ENCODE data around the gene RCOR3. TPM values are rescaled to one million over a fixed set of nuclear protein-coding genes. Genes with fewer than 3 reads are reported as not detected.
"Not testable (repeated sequence)": the region's sequence is repeated elsewhere in the genome, so short reads cannot be mapped to it uniquely, and the experiment has no call there.

The RCOR3 gene
- total RNA-seq, 2 experiments from 2014 or later = 29.3 to 36.5 TPM

- POLR2A ChIA-PET = no interaction called here
- CTCF ChIA-PET = no interaction called here
Observed at GRCh38 chr1:211320980-211321379, 61.8 kb downstream of the RCOR3 start.

- CTCF ChIA-PET = interaction anchor here (0.7 kb wide), 1 partner anchor 10 kb away, joined by 3 read pairs; no protein-coding TSS in a partner anchor
Observed at GRCh38 chr1:211321646-211322045, 62.5 kb downstream of the RCOR3 start.

GRCh38 chr1:211323156-211324063, 64.2 kb downstream of the RCOR3 start:
- POLR2A ChIA-PET = interaction anchor here (1.0 kb wide), 2 partner anchors 65 to 153 kb away, joined by 3 to 5 read pairs; no protein-coding TSS in a partner anchor
- CTCF ChIA-PET = interaction anchor here (0.5 to 2.0 kb wide), 20 partner anchors 9 to 375 kb away, joined by 3 to 13 read pairs (median 3); no protein-coding TSS in a partner anchor

More at GRCh38 chr1:211321646-211322045, 62.5 kb downstream of the RCOR3 start:
- POLR2A ChIA-PET = not testable (repeated sequence)

DNA sequence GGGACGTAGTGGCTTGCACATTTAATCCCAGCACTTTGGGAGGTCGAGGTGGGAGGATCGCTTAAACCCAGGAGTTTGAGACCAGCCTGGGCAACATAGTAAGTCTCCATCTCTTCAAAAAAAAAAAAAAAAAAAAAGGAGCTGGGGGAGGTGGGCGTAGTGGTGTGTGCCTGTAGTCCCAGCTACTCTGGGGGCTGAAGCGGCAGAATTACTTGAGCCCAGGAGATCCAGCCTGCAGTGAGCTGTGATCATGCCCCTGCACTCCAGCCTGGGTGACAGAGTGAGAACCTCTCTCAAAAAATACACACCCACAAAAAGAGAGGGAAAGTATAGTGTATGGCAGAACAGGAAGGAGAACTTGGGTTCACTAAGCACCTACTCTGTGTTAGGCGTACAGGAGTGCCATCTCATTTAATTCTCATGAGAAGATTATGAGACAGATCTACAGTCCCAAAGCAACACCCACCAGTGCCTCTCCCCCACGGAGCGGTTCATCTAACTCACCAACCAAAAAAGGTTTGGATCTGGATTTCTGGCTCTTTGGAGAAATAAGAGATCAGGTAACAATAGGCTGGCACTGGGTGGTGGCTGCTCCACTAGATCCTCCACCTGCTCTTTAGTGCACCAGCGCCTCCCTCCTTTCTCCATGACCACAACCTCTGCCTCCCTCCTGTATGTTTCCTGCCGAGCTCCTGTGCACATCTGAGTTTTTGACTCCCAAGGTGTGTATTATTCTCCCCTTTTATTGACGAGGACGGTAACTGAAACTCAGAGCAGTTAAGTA, 66.0 kb downstream of the RCOR3 start:
- ChIA-PET CTCF (interaction anchor here (0.7 kb wide), 2 partner anchors 29 to 148 kb away, joined by 3 to 4 read pairs; no protein-coding TSS in a partner anchor), POLR2A (interaction anchor here (0.6 kb wide), 1 partner anchor 167 kb away, joined by 3 read pairs; no protein-coding TSS in a partner anchor)

- POLR2A ChIA-PET = interaction anchor here (0.8 to 1.0 kb wide), 2 partner anchors 56 to 90 kb away, joined by 3 to 4 read pairs; no protein-coding TSS in a partner anchor
Observed at GRCh38 chr1:211326140-211326527, 67.0 kb downstream of the RCOR3 start.

GRCh38 chr1:211326528-211327345, 67.6 kb downstream of the RCOR3 start, which contains the start of gene TRAF5:
TRAF5 (plus strand) TSS chr1:211326833; CDS start chr1:211353240, 26,407 bp downstream.
- ChIA-PET CTCF (interaction anchor here (0.9 to 1.9 kb wide), 4 partner anchors 9 to 187 kb away, joined by 3 to 6 read pairs (median 3); no protein-coding TSS in a partner anchor), POLR2A (interaction anchor here (0.8 to 1.4 kb wide), 4 partner anchors 13 to 89 kb away, joined by 3 to 4 read pairs (median 3); no protein-coding TSS in a partner anchor)

More at GRCh38 chr1:211326140-211326527, 67.0 kb downstream of the RCOR3 start:
- CTCF ChIA-PET = interaction anchor here (0.7 to 1.9 kb wide), 3 partner anchors 68 to 152 kb away, joined by 3 to 6 read pairs (median 3); no protein-coding TSS in a partner anchor

DNA sequence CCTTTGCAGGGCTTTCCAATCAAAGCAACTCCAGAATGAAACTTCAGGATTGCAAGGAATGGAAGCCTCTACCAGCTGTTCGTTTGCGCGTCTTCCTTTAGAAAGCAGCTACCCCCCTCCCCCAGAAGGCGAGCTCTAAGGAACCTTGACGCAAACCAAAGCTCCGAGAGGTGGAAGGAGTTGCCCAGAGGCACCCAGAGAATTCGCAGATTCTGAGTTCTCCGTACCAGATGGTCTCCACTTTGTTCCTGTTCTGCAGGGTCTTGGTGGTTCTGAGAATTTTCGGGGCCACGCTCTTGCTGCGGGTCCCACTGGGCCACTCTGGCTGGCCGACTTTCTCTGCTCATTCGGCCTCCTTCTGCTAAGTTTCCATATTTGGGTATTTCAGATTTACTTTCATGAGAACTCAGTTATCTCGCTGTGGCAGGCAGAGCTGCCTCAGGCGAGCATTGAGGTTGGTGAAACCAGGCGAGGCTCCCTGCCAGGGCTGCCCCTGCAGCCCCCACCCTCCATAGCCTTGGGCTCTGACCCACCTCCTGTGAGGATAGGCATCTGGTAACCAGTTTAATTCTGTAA, 68.3 kb downstream of the RCOR3 start:
- POLR2A ChIA-PET = interaction anchor here (0.8 to 1.4 kb wide), 2 partner anchors 12 to 66 kb away, joined by 3 read pairs; no protein-coding TSS in a partner anchor
- CTCF ChIA-PET = interaction anchor here (1.3 to 1.9 kb wide), 5 partner anchors 9 to 186 kb away, joined by 3 to 6 read pairs (median 3); no protein-coding TSS in a partner anchor

GRCh38 chr1:211328084-211328694, 69.0 kb downstream of the RCOR3 start:
- ChIA-PET CTCF (interaction anchor here (1.3 to 1.7 kb wide), 5 partner anchors 8 to 186 kb away, joined by 3 to 4 read pairs (median 3); no protein-coding TSS in a partner anchor), POLR2A (interaction anchor here (1.4 kb wide), 1 partner anchor 67 kb away, joined by 3 read pairs; no protein-coding TSS in a partner anchor)

GRCh38 chr1:211328866-211329475, 69.8 kb downstream of the RCOR3 start:
- CTCF ChIA-PET = interaction anchor here (1.3 to 1.6 kb wide), 2 partner anchors 28 to 54 kb away, joined by 3 to 4 read pairs; no protein-coding TSS in a partner anchor

GRCh38 chr1:211329764-211330201, 70.6 kb downstream of the RCOR3 start:
- CTCF ChIA-PET = interaction anchor here (1.6 kb wide), 1 partner anchor 53 kb away, joined by 4 read pairs; no protein-coding TSS in a partner anchor

More at GRCh38 chr1:211328866-211329475, 69.8 kb downstream of the RCOR3 start:
- POLR2A ChIA-PET = no interaction called here

GRCh38 chr1:211330282-211330936, 71.2 kb downstream of the RCOR3 start:
- POLR2A ChIA-PET = no interaction called here
- CTCF ChIA-PET = interaction anchor here (0.7 kb wide), 1 partner anchor 45 kb away, joined by 3 read pairs; no protein-coding TSS in a partner anchor

More at GRCh38 chr1:211329764-211330201, 70.6 kb downstream of the RCOR3 start:
- POLR2A ChIA-PET = no interaction called here

- POLR2A ChIA-PET = no interaction called here
- CTCF ChIA-PET = interaction anchor here (1.0 kb wide), 1 partner anchor 27 kb away, joined by 3 read pairs; no protein-coding TSS in a partner anchor
Observed at GRCh38 chr1:211331011-211331709, 72.0 kb downstream of the RCOR3 start.

- ChIA-PET POLR2A (no interaction called here), CTCF (interaction anchor here (1.0 to 1.8 kb wide), 2 partner anchors 9 to 26 kb away, joined by 3 to 10 read pairs; no protein-coding TSS in a partner anchor)
Observed at GRCh38 chr1:211332036-211332616, 73.0 kb downstream of the RCOR3 start.

GRCh38 chr1:211332830-211333229, 73.7 kb downstream of the RCOR3 start:
- POLR2A ChIA-PET = no interaction called here

DNA sequence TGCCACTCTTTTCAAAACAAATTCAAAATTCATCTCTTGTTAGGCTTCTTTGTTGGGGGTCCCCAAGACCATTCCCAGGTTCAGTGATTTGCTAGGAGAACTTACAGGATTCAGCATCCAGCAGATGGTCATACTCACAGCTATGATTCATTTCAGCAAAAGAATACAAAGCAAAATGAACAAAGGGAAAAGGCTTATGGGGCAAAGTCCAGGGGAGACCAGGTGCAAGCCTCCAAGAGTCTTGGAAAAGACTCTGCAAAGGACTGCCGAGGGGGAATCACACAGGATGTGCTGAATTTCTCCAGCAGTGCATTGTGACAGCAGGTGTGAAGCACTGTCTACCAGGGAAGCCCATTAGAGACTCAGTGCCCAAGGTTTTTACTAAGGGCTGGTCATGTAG, 74.7 kb downstream of the RCOR3 start:
- ChIA-PET POLR2A (interaction anchor here (0.6 kb wide), 1 partner anchor 8 kb away, joined by 3 read pairs; no protein-coding TSS in a partner anchor), CTCF (no interaction called here)

More at GRCh38 chr1:211332830-211333229, 73.7 kb downstream of the RCOR3 start:
- CTCF ChIA-PET = interaction anchor here (1.8 kb wide), 1 partner anchor 9 kb away, joined by 10 read pairs; no protein-coding TSS in a partner anchor

Data from activated CD8-positive, alpha-beta memory T cell treated with anti-CD3 and anti-CD28 coated beads for 36 hours (primary cell).